Measurements from ENCODE around the gene PDE4B. TPM values are rescaled to one million over a fixed set of nuclear protein-coding genes. Genes with fewer than 3 reads are reported as not detected.

The PDE4B gene
- total RNA-seq, 4 donors from 2014 or later = 5.2 to 16.6 (median 9.6) TPM

- no peak overlapping the region for H3K27ac ChIP-seq
- peaks cover 0 to 8% (median 3%) of the 10 kb centered on the region in 4 donors for H3K4me1 ChIP-seq
- 75 to 95% methylated on average over 2 of the region's 2 CpGs for WGBS, 2 donors
- H3K36me3 ChIP-seq = no peaks in the 10 kb centered on the region
- no peak for DNase-seq (ENCODE audit: low spot score in 2 of 2)
- no peaks in the 10 kb centered on the region for H3K27me3 ChIP-seq
- H3K4me3 ChIP-seq = no peak overlapping the region
- TF ChIP-seq CTCF (IDR thresholded peaks at IDR 0.05) = no peak
- no peak for TF ChIP-seq EP300 (IDR thresholded peaks at IDR 0.05)
- TF ChIP-seq POLR2A (IDR thresholded peaks at IDR 0.05) = no peak
- no peaks in the 10 kb centered on the region for H3K9me3 ChIP-seq
These were observed 447.1 kb downstream of the PDE4B start for GRCh38 chr1:66239834-66240233.

- H3K27me3 ChIP-seq = no peaks in the 10 kb centered on the region
- TF ChIP-seq EP300 (IDR thresholded peaks at IDR 0.05) (no peak), CTCF (IDR thresholded peaks at IDR 0.05) (no peak), POLR2A (IDR thresholded peaks at IDR 0.05) (no peak)
- DNase-seq (ENCODE audit: low spot score in 2 of 2) = no peak
- no peak overlapping the region for H3K27ac ChIP-seq
- no peak overlapping the region for H3K4me3 ChIP-seq
- H3K4me1 ChIP-seq = peaks cover 0 to 8% (median 3%) of the 10 kb centered on the region in 4 donors
- 84 to 89% methylated on average over 6 of the region's 6 CpGs for WGBS, 2 donors
- H3K36me3 ChIP-seq = no peaks in the 10 kb centered on the region
- H3K9me3 ChIP-seq = no peaks in the 10 kb centered on the region
These were observed 448.1 kb downstream of the PDE4B start for GRCh38 chr1:66240491-66241484.

- Histone ChIP-seq H3K4me1 (peaks cover 0 to 11% (median 5%) of the 10 kb centered on the region in 4 donors), H3K36me3 (no peaks in the 10 kb centered on the region), H3K27ac (no peak overlapping the region), H3K9me3 (no peaks in the 10 kb centered on the region), H3K4me3 (no peak overlapping the region), H3K27me3 (no peaks in the 10 kb centered on the region)
- WGBS, 2 donors = 39 to 43% methylated on average over 6 of the region's 6 CpGs
- peak; percentile 72 to 82 for DNase-seq (ENCODE audit: low spot score in 2 of 2)
- TF ChIP-seq EP300 (IDR thresholded peaks at IDR 0.05) (no peak), CTCF (IDR thresholded peaks at IDR 0.05) (peak; percentile 94 to 98 (median 96))
These were observed 450.2 kb downstream of the PDE4B start for GRCh38 chr1:66242646-66243547.

- TF ChIP-seq POLR2A (IDR thresholded peaks at IDR 0.05) (no peak), CTCF (IDR thresholded peaks at IDR 0.05) (no peak), EP300 (IDR thresholded peaks at IDR 0.05) (no peak)
- DNase-seq (ENCODE audit: low spot score in 2 of 2) = no peak
These were observed 450.9 kb downstream of the PDE4B start for GRCh38 chr1:66243548-66244130.

More at GRCh38 chr1:66243548-66244130, 450.9 kb downstream of the PDE4B start:
- Histone ChIP-seq H3K4me3 (no peak overlapping the region), H3K27ac (no peak overlapping the region), H3K9me3 (no peaks in the 10 kb centered on the region), H3K36me3 (no peaks in the 10 kb centered on the region), H3K27me3 (no peaks in the 10 kb centered on the region), H3K4me1 (peaks cover 0 to 13% (median 8%) of the 10 kb centered on the region in 4 donors)
- 63 to 65% methylated on average over 2 of the region's 2 CpGs for WGBS, 2 donors
